Panc1 (cell line): ENCODE results near the gene PCBP4. TPM values are rescaled to one million over a fixed set of nuclear protein-coding genes. Genes with fewer than 3 reads are reported as not detected.

Source experiments
- ATAC-seq: fragments of 200-7000 bp; cut with Tn5 transposase; 2 replicates; pipeline ENCODE4 v1.9.1; 2020; ENCODE audit warnings: mild to moderate bottlenecking, moderate library complexity
- BruUV-seq: library from RNA; stranded (reverse); fragments of 400-500 nt; replicated peaks from 2 replicates; lab custom pipeline; 2021; lab: Mats Ljungman, UMichigan
- CTCF ChIA-PET: fragments of 300-600 bp; sonication (Branson Sonifier 250); formaldehyde crosslinking; loops from one replicate; lab custom pipeline; 2022; ENCODE audit warnings: antibody characterized with exemption; lab: Charles Lee
- POLR2A ChIA-PET: fragments of 300-600 bp; sonication (Branson Sonifier 250); formaldehyde crosslinking; loops from one replicate; lab custom pipeline; 2022; ENCODE audit warnings: antibody characterized with exemption; lab: Charles Lee
- DNase-seq: peaks from one replicate; pipeline ENCODE4 v3.0.0-alpha.2; 2010; ENCODE audit warnings: low read depth, low spot score
- H3K27ac ChIP-seq: 2 replicates; pipeline ENCODE4 v1.5.1; 2011; ENCODE audit warnings: mild to moderate bottlenecking, low read length, inconsistent platforms
- H3K27me3 ChIP-seq: fragments of 200-500 bp; sonication (Bioruptor generic); 2 replicates; pipeline ENCODE4 v1.6.0; 2014; ENCODE audit warnings: low read length, inconsistent platforms; ENCODE audit not compliant: control insufficient read depth, insufficient read depth
- H3K36me3 ChIP-seq: fragments of 200-500 bp; sonication (Bioruptor generic); 2 replicates; pipeline ENCODE4 v1.5.1; 2014; ENCODE audit warnings: inconsistent platforms, mild to moderate bottlenecking, low read length, moderate library complexity; ENCODE audit not compliant: control insufficient read depth, insufficient read depth
- H3K4me1 ChIP-seq: 2 replicates; pipeline ENCODE4 v1.5.1; 2011; ENCODE audit warnings: inconsistent platforms, mild to moderate bottlenecking, low read length, moderate library complexity; ENCODE audit not compliant: control insufficient read depth, insufficient read depth
- H3K4me3 ChIP-seq, 2 experiments: 2 replicates each; pipeline ENCODE4 v1.5.1; 2011 to 2012; ENCODE audit warnings: low read depth in 2 of 2, low read length in 2 of 2, mild to moderate bottlenecking in 2 of 2, inconsistent platforms in 1 of 2, moderate library complexity in 1 of 2
- H3K9me3 ChIP-seq: fragments of 200-500 bp; sonication (Bioruptor generic); 2 replicates; pipeline ENCODE4 v1.5.1; 2014; ENCODE audit warnings: low read depth, mild to moderate bottlenecking, inconsistent platforms, low read length, moderate library complexity; ENCODE audit not compliant: control insufficient read depth, insufficient read depth
- POLR2AphosphoS5 ChIP-seq: IDR thresholded peaks from 2 replicates; pipeline ENCODE4 v1.6.1; 2012; ENCODE audit warnings: mild to moderate bottlenecking, low read depth, low read length, moderate library complexity
- SIN3A ChIP-seq: IDR thresholded peaks from 2 replicates; pipeline ENCODE4 v1.6.1; 2012; ENCODE audit warnings: low read depth, mild to moderate bottlenecking, low read length, moderate library complexity, borderline replicate concordance; ENCODE audit not compliant: insufficient read depth
- TCF7L2 ChIP-seq: IDR thresholded peaks from 2 replicates; pipeline ENCODE4 v1.6.1; 2011; ENCODE audit warnings: mild to moderate bottlenecking, low read depth, low read length, inconsistent platforms
- in situ Hi-C: cut with HindIII; loops from 2 replicates; pipeline ENCODE4 v1.10.0; 2016; ENCODE audit warnings: low sequenced_read_pairs, low pct_unique_long_range_greater_than_20kb
- intact Hi-C: fragments of 100-400 bp; cut with micrococcal nuclease; formaldehyde crosslinking; loops from one replicate; pipeline ENCODE4 v1.10.0; 2022; ENCODE audit not compliant: unreplicated experiment
- total RNA-seq: library from RNA; stranded (reverse); gene quantifications from one replicate; pipeline ENCODE4 v1.2.1, GENCODE V29; 2021; ENCODE audit not compliant: unreplicated experiment
- TF ChIP-seq, protein P1 (sequence below): fragments of 450-650 bp; IDR thresholded peaks from 2 replicates; pipeline ENCODE4 v1.5.1; 2017; ENCODE audit warnings: mild to moderate bottlenecking
- TF ChIP-seq, protein P2 (sequence below), 2 experiments: IDR thresholded peaks; 2 replicates each; pipeline ENCODE4 v1.6.1; 2011 to 2012; ENCODE audit warnings: low read depth in 2 of 2, control low read depth in 1 of 2, low read length in 1 of 2, mild to moderate bottlenecking in 1 of 2, moderate library complexity in 1 of 2; ENCODE audit not compliant: insufficient read depth in 1 of 2

The PCBP4 gene
- total RNA-seq, 1 experiment from 2014 or later: 58.0 TPM

DNA sequence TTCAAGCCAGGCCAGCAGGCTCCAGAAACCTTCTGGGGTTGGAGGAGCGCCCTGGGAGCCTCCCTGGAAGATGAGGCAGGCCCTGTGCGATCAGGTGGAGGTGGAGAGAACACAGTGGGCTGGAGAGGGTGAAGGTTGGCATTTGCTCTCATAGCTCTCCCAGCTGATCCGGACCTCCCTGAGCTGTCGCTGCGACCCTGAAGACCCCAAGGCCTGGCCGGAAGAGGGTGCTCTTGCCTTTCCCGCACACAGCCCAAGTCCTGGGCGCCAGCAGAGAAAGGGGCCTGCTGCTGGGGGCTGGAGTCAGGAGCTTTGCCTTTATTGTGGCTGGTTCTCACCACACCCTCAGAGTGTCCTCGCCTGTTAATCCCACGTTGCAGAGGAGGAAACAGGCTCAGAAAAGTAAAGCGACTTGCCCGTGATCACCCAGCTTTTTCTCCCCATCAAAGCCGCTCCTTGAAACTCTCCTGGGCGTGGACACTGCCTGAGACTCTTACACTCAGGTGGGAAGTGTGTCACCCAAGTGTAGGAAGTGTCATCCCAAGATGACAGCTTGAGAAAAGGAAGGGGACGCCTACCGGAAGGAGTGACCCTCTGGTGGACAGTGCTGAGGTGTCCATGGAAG, 37.0 kb upstream of the PCBP4 start:
- H3K27ac ChIP-seq: no peak overlapping the region

DNA sequence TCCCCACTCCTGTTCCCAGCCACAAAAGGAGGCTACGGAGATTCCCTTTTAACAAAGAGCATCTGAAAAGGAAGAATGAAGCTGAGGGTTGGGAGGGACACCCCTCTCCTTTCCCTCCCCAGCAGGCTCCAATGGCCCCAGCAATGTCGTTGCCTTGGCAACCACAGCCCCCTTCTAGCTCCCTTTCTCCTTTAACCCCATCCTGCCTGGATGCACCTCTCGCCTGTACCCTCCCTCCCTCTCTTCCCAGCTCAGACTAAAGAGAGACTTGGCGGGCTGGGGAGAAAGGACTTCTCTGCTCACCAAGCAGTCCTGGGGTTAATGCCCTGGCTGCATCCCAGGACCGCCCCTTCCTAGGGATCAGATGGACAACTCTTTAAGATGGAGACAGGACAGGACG, 35.5 kb upstream of the PCBP4 start:
- Histone ChIP-seq H3K4me3 (no peak overlapping the region), H3K4me1 (peaks cover 5% of the 10 kb centered on the region), H3K27me3 (no peaks in the 10 kb centered on the region), H3K27ac (no peak overlapping the region), H3K36me3 (no peaks in the 10 kb centered on the region), H3K9me3 (no peaks in the 10 kb centered on the region)
- intact Hi-C loops: loop anchor here (2.0 to 10.0 kb wide), 2 partner anchors 52 to 142 kb away; partner anchors contain the start of gene DUSP7
- ATAC-seq: no peak
- DNase-seq: no peak
- ChIA-PET CTCF (no interaction called here), POLR2A (no interaction called here)
- BruUV-seq: no TSS peak
- in situ Hi-C loops: no loop called here
- TF ChIP-seq, protein P1, sequence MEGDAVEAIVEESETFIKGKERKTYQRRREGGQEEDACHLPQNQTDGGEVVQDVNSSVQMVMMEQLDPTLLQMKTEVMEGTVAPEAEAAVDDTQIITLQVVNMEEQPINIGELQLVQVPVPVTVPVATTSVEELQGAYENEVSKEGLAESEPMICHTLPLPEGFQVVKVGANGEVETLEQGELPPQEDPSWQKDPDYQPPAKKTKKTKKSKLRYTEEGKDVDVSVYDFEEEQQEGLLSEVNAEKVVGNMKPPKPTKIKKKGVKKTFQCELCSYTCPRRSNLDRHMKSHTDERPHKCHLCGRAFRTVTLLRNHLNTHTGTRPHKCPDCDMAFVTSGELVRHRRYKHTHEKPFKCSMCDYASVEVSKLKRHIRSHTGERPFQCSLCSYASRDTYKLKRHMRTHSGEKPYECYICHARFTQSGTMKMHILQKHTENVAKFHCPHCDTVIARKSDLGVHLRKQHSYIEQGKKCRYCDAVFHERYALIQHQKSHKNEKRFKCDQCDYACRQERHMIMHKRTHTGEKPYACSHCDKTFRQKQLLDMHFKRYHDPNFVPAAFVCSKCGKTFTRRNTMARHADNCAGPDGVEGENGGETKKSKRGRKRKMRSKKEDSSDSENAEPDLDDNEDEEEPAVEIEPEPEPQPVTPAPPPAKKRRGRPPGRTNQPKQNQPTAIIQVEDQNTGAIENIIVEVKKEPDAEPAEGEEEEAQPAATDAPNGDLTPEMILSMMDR: no peak
- TF ChIP-seq TCF7L2 (no peak), POLR2AphosphoS5 (no peak), SIN3A (no peak)
- TF ChIP-seq, protein P2, sequence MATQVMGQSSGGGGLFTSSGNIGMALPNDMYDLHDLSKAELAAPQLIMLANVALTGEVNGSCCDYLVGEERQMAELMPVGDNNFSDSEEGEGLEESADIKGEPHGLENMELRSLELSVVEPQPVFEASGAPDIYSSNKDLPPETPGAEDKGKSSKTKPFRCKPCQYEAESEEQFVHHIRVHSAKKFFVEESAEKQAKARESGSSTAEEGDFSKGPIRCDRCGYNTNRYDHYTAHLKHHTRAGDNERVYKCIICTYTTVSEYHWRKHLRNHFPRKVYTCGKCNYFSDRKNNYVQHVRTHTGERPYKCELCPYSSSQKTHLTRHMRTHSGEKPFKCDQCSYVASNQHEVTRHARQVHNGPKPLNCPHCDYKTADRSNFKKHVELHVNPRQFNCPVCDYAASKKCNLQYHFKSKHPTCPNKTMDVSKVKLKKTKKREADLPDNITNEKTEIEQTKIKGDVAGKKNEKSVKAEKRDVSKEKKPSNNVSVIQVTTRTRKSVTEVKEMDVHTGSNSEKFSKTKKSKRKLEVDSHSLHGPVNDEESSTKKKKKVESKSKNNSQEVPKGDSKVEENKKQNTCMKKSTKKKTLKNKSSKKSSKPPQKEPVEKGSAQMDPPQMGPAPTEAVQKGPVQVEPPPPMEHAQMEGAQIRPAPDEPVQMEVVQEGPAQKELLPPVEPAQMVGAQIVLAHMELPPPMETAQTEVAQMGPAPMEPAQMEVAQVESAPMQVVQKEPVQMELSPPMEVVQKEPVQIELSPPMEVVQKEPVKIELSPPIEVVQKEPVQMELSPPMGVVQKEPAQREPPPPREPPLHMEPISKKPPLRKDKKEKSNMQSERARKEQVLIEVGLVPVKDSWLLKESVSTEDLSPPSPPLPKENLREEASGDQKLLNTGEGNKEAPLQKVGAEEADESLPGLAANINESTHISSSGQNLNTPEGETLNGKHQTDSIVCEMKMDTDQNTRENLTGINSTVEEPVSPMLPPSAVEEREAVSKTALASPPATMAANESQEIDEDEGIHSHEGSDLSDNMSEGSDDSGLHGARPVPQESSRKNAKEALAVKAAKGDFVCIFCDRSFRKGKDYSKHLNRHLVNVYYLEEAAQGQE (IDR thresholded peaks at IDR 0.05; ENCODE audit: insufficient read depth in 1 of 2, low read depth in 2 of 2, low read length in 1 of 2): no peak

More for the DNA sequence above, 37.0 kb upstream of the PCBP4 start:
- no peak for DNase-seq
- ATAC-seq: no peak
- H3K27me3 ChIP-seq: no peaks in the 10 kb centered on the region
- no peak overlapping the region for H3K4me3 ChIP-seq
- POLR2A ChIA-PET: no interaction called here
- H3K4me1 ChIP-seq: no peaks in the 10 kb centered on the region; the same call in 1 of the 2 replicates
- intact Hi-C loops (loop anchor here (10.0 kb wide), 1 partner anchor 51 kb away; the partner anchor contains the start of gene DUSP7), in situ Hi-C loops (no loop called here)
- no peaks in the 10 kb centered on the region for H3K9me3 ChIP-seq
- no peaks in the 10 kb centered on the region for H3K36me3 ChIP-seq
- TF ChIP-seq, protein P2 (IDR thresholded peaks at IDR 0.05; ENCODE audit: insufficient read depth in 1 of 2, low read depth in 2 of 2, low read length in 1 of 2): no peak
- TF ChIP-seq TCF7L2 (no peak), SIN3A (no peak), POLR2AphosphoS5 (no peak)
- TF ChIP-seq, protein P1: peak; percentile 74
- CTCF ChIA-PET: interaction anchor here (0.6 to 1.2 kb wide), 4 partner anchors 36 to 308 kb away, joined by 3 to 7 read pairs (median 3); no protein-coding TSS in a partner anchor
- BruUV-seq: no TSS peak
